Measurements from ENCODE around the gene AQP6.

DNA sequence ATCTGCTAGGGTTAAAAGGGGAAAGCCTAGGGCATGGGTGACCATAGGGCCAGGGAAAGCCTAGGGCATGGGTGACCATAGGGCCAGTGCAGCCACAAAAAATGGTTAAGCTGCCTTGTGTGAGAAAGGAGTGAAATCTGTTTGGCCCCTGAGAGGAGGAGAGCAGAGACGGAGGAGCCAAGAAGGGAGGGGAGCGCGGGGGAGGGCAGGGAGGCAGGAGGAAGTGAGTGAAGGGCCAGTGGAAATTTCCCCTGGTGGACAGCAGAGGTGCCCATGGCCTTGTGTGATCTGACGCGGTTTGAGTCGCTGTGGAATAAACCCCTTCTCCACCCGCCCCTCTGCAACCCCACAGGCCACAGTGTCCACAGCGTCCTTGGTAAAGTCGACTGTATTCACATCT is 618 bp upstream of the AQP6 start:
- TF ChIP-seq, protein P1, sequence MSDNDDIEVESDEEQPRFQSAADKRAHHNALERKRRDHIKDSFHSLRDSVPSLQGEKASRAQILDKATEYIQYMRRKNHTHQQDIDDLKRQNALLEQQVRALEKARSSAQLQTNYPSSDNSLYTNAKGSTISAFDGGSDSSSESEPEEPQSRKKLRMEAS (IDR thresholded peaks at IDR 0.05; ENCODE audit: low read depth, low read length) = no peak
- TF ChIP-seq PAX8 (IDR thresholded peaks at IDR 0.05) = no peak
- TF ChIP-seq, protein P2, sequence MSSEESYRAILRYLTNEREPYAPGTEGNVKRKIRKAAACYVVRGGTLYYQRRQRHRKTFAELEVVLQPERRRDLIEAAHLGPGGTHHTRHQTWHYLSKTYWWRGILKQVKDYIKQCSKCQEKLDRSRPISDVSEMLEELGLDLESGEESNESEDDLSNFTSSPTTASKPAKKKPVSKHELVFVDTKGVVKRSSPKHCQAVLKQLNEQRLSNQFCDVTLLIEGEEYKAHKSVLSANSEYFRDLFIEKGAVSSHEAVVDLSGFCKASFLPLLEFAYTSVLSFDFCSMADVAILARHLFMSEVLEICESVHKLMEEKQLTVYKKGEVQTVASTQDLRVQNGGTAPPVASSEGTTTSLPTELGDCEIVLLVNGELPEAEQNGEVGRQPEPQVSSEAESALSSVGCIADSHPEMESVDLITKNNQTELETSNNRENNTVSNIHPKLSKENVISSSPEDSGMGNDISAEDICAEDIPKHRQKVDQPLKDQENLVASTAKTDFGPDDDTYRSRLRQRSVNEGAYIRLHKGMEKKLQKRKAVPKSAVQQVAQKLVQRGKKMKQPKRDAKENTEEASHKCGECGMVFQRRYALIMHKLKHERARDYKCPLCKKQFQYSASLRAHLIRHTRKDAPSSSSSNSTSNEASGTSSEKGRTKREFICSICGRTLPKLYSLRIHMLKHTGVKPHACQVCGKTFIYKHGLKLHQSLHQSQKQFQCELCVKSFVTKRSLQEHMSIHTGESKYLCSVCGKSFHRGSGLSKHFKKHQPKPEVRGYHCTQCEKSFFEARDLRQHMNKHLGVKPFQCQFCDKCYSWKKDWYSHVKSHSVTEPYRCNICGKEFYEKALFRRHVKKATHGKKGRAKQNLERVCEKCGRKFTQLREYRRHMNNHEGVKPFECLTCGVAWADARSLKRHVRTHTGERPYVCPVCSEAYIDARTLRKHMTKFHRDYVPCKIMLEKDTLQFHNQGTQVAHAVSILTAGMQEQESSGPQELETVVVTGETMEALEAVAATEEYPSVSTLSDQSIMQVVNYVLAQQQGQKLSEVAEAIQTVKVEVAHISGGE (CRISPR knock-in tag; IDR thresholded peaks at IDR 0.05) = no peak
- TF ChIP-seq CHD1 (IDR thresholded peaks at IDR 0.05; ENCODE audit: low read depth, low read length) = no peak
- TF ChIP-seq POLR2A (IDR thresholded peaks at IDR 0.05; ENCODE audit: low read depth, low read length) = no peak
- no peak for TF ChIP-seq DPF2 (IDR thresholded peaks at IDR 0.05)
- no peak for TF ChIP-seq EZH2 (IDR thresholded peaks at IDR 0.05; ENCODE audit: borderline replicate concordance, control insufficient read depth, low read depth, low read length)
- TF ChIP-seq, protein P3, sequence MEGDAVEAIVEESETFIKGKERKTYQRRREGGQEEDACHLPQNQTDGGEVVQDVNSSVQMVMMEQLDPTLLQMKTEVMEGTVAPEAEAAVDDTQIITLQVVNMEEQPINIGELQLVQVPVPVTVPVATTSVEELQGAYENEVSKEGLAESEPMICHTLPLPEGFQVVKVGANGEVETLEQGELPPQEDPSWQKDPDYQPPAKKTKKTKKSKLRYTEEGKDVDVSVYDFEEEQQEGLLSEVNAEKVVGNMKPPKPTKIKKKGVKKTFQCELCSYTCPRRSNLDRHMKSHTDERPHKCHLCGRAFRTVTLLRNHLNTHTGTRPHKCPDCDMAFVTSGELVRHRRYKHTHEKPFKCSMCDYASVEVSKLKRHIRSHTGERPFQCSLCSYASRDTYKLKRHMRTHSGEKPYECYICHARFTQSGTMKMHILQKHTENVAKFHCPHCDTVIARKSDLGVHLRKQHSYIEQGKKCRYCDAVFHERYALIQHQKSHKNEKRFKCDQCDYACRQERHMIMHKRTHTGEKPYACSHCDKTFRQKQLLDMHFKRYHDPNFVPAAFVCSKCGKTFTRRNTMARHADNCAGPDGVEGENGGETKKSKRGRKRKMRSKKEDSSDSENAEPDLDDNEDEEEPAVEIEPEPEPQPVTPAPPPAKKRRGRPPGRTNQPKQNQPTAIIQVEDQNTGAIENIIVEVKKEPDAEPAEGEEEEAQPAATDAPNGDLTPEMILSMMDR (IDR thresholded peaks at IDR 0.05 in 2 of 3, conservative IDR thresholded peaks at IDR 0.05 in 1 of 3; ENCODE audit: control insufficient read depth in 2 of 3, extremely low read depth in 1 of 3, insufficient read depth in 1 of 3, low read depth in 3 of 3, low read length in 3 of 3) = no peak
- TF ChIP-seq RAD21 (IDR thresholded peaks at IDR 0.05; ENCODE audit: insufficient read depth, low read depth, low read length) = no peak
- TF ChIP-seq BACH1 (IDR thresholded peaks at IDR 0.05; ENCODE audit: borderline replicate concordance) = no peak
- TF ChIP-seq, protein P4, sequence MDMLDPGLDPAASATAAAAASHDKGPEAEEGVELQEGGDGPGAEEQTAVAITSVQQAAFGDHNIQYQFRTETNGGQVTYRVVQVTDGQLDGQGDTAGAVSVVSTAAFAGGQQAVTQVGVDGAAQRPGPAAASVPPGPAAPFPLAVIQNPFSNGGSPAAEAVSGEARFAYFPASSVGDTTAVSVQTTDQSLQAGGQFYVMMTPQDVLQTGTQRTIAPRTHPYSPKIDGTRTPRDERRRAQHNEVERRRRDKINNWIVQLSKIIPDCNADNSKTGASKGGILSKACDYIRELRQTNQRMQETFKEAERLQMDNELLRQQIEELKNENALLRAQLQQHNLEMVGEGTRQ (IDR thresholded peaks at IDR 0.05; ENCODE audit: borderline replicate concordance, low read depth, low read length) = no peak
- TF ChIP-seq NRF1 (conservative IDR thresholded peaks at IDR 0.05; ENCODE audit: low read depth, low read length) = no peak
